Activated CD4-positive, alpha-beta T cell treated with anti-CD3 and anti-CD28 coated beads, Interleukin-2, amount 50 U/mL, for 16 hours (primary cell): ENCODE results near the gene ALDH1L1.
"Not testable (repeated sequence)": the region's sequence is repeated elsewhere in the genome, so short reads cannot be mapped to it uniquely, and the experiment has no call there.

ENCODE experiments used
- DNase-seq: peaks from one replicate; pipeline ENCODE4 v3.0.0-alpha.2; 2020

ALDH1L1 gene

GRCh38 chr3:126078866-126079265 lies 101.5 kb downstream of the ALDH1L1 start:
- no peak for DNase-seq

- no peak for DNase-seq
Measured at GRCh38 chr3:126077754-126078153, 102.6 kb downstream of the ALDH1L1 start.

GRCh38 chr3:126076140-126076539 lies 104.2 kb downstream of the ALDH1L1 start:
- DNase-seq: no peak

- no peak for DNase-seq
Measured at GRCh38 chr3:126070146-126070545, 110.2 kb downstream of the ALDH1L1 start.

GRCh38 chr3:126067959-126068358 lies 112.4 kb downstream of the ALDH1L1 start:
- DNase-seq: no peak

- DNase-seq: not testable (repeated sequence)
Measured at GRCh38 chr3:126066676-126067075, 113.7 kb downstream of the ALDH1L1 start.

- no peak for DNase-seq
Measured at GRCh38 chr3:126065876-126066275, 114.5 kb downstream of the ALDH1L1 start.

GRCh38 chr3:126064627-126065258 lies 115.6 kb downstream of the ALDH1L1 start:
- no peak for DNase-seq

GRCh38 chr3:126063358-126063965 lies 116.9 kb downstream of the ALDH1L1 start:
- no peak for DNase-seq

- DNase-seq: no peak
Measured at GRCh38 chr3:126061301-126062032, 118.9 kb downstream of the ALDH1L1 start.

GRCh38 chr3:126060613-126061145 lies 119.7 kb downstream of the ALDH1L1 start:
- DNase-seq: no peak

GRCh38 chr3:126058666-126059065 lies 121.7 kb downstream of the ALDH1L1 start:
- no peak for DNase-seq

GRCh38 chr3:126057936-126058335 lies 122.5 kb downstream of the ALDH1L1 start:
- DNase-seq: no peak

GRCh38 chr3:126057501-126057819 lies 122.9 kb downstream of the ALDH1L1 start:
- DNase-seq: no peak

- DNase-seq: no peak
Measured at GRCh38 chr3:126056681-126057500, 123.5 kb downstream of the ALDH1L1 start.

GRCh38 chr3:126056088-126056487 lies 124.3 kb downstream of the ALDH1L1 start:
- DNase-seq: no peak

- no peak for DNase-seq
Measured at GRCh38 chr3:126054870-126055269, 125.5 kb downstream of the ALDH1L1 start.

GRCh38 chr3:126053949-126054569 lies 126.3 kb downstream of the ALDH1L1 start:
- no peak for DNase-seq
